Measurements from ENCODE around the gene ZNF276.

- TF ChIP-seq REST (IDR thresholded peaks at IDR 0.05; ENCODE audit: insufficient replicate concordance, low read depth): no peak
- no peak for TF ChIP-seq POLR2AphosphoS5 (IDR thresholded peaks at IDR 0.05; ENCODE audit: low read depth)
These were observed 27.2 kb upstream of the ZNF276 start for GRCh38 chr16:89693931-89694783.
